MM.1S (cell line): ENCODE measurements around the gene CC2D1B.
A peak's percentile ranks its signal among the peaks of the same experiment; 100 is the strongest.

Experiments used
- DNase-seq: peaks from one replicate; pipeline ENCODE4 v3.0.0-alpha.2; 2015
- H2AFZ ChIP-seq: fragments of 300-600 bp; sonication (generic); 2 replicates; pipeline ENCODE4 v1.6.0; 2016; ENCODE audit warnings: antibody characterized with exemption, low read length
- H3F3A ChIP-seq: fragments of 300-600 bp; sonication (generic); 2 replicates; pipeline ENCODE4 v1.6.1; 2016; ENCODE audit warnings: mild to moderate bottlenecking, antibody characterized with exemption, low read length, moderate library complexity, mixed read lengths; ENCODE audit not compliant: insufficient read depth
- H3K27ac ChIP-seq: fragments of 300-600 bp; sonication (generic); 2 replicates; pipeline ENCODE4 v1.5.1; 2016; ENCODE audit warnings: mild to moderate bottlenecking, low read length
- H3K27me3 ChIP-seq: fragments of 300-600 bp; sonication (generic); replicated peaks from 2 replicates; pipeline ENCODE4 v1.6.0; 2016; ENCODE audit warnings: low read length; ENCODE audit not compliant: insufficient read depth
- H3K36me3 ChIP-seq: fragments of 300-600 bp; sonication (generic); replicated peaks from 2 replicates; pipeline ENCODE4 v1.6.1; 2016; ENCODE audit warnings: mild to moderate bottlenecking, low read length, mixed read lengths; ENCODE audit not compliant: insufficient read depth
- H3K4me1 ChIP-seq: fragments of 300-600 bp; sonication (generic); 2 replicates; pipeline ENCODE4 v1.6.1; 2016; ENCODE audit warnings: low read length, mixed read lengths
- H3K4me2 ChIP-seq: fragments of 300-600 bp; sonication (generic); 2 replicates; pipeline ENCODE4 v1.6.0; 2016; ENCODE audit warnings: low read depth, low read length
- H3K4me3 ChIP-seq: fragments of 300-600 bp; sonication (generic); 2 replicates; pipeline ENCODE4 v1.5.1; 2016; ENCODE audit warnings: low read length, mixed read lengths
- H3K79me2 ChIP-seq: fragments of 300-600 bp; sonication (generic); 2 replicates; pipeline ENCODE4 v1.6.1; 2016; ENCODE audit warnings: mixed run types, low read length, mixed read lengths
- H3K9ac ChIP-seq: fragments of 300-600 bp; sonication (generic); 2 replicates; pipeline ENCODE4 v1.6.1; 2016; ENCODE audit warnings: low read length, mixed read lengths
- H3K9me2 ChIP-seq: fragments of 300-600 bp; sonication (generic); replicated peaks from 2 replicates; pipeline ENCODE4 v1.6.1; 2016; ENCODE audit warnings: mild to moderate bottlenecking, low read length, mixed read lengths; ENCODE audit not compliant: insufficient read depth
- H3K9me3 ChIP-seq: fragments of 300-600 bp; sonication (generic); replicated peaks from 2 replicates; pipeline ENCODE4 v1.6.1; 2016; ENCODE audit warnings: mild to moderate bottlenecking, low read length, mixed read lengths; ENCODE audit not compliant: insufficient read depth
- H4K20me1 ChIP-seq: fragments of 300-600 bp; sonication (generic); 2 replicates; pipeline ENCODE4 v1.6.1; 2016; ENCODE audit warnings: mild to moderate bottlenecking, low read length, moderate library complexity, mixed read lengths; ENCODE audit not compliant: insufficient read depth
- CTCF ChIP-seq: fragments of 300-600 bp; sonication (generic); IDR thresholded peaks from 2 replicates; pipeline ENCODE4 v1.5.1; 2016; ENCODE audit warnings: antibody characterized with exemption, low read length, mixed read lengths
- EZH2 ChIP-seq: fragments of 300-600 bp; sonication (generic); optimal IDR thresholded peaks from 2 replicates; pipeline ENCODE3; 2017; ENCODE audit warnings: low read depth, mild to moderate bottlenecking, antibody characterized with exemption, low read length, mixed read lengths
- EZH2phosphoT487 ChIP-seq: fragments of 300-600 bp; sonication (generic); IDR thresholded peaks from 2 replicates; pipeline ENCODE4 v1.6.1; 2018; ENCODE audit warnings: antibody characterized with exemption, low read length

CC2D1B gene

GRCh38 chr1:52365746-52366516 is at the start of gene CC2D1B:
Gene CC2D1B (minus strand): TSS chr1:52366205. CDS start chr1:52364620, 1,585 bp downstream.
- H3K79me2 ChIP-seq, result peaks cover 41% of the 10 kb centered on the region
- no peaks in the 10 kb centered on the region for H3K9me3 ChIP-seq
- peaks cover 8% of the 10 kb centered on the region for H3K4me1 ChIP-seq
- peaks cover 10% of the 10 kb centered on the region for H3F3A ChIP-seq
- peak; percentile 99 for DNase-seq
- H3K9ac ChIP-seq, result peak within 1 kb of the TSS; percentile 94
- TF ChIP-seq EZH2phosphoT487, result no peak
- TF ChIP-seq EZH2, result no peak
- TF ChIP-seq CTCF, result no peak; the same call in 1 of the 2 replicates
- no peaks in the 10 kb centered on the region for H3K36me3 ChIP-seq
- peak within 1 kb of the TSS; percentile 79 for H3K4me2 ChIP-seq
- H3K27me3 ChIP-seq, result no peaks in the 10 kb centered on the region
- H2AFZ ChIP-seq, result peak within 1 kb of the TSS; percentile 82
- H3K27ac ChIP-seq, result peak within 1 kb of the TSS; percentile 77
- H3K4me3 ChIP-seq, result peak within 1 kb of the TSS; percentile 94
- H3K9me2 ChIP-seq, result no peaks in the 10 kb centered on the region
- H4K20me1 ChIP-seq, result no peaks in the 10 kb centered on the region

GRCh38 chr1:52414942-52415341 is 48.9 kb upstream of the CC2D1B start:
- peaks cover 20% of the 10 kb centered on the region for H3K36me3 ChIP-seq
- H2AFZ ChIP-seq, result no peak overlapping the region
- H3K27me3 ChIP-seq, result no peaks in the 10 kb centered on the region
- no peaks in the 10 kb centered on the region for H4K20me1 ChIP-seq
- H3K79me2 ChIP-seq, result no peaks in the 10 kb centered on the region
- H3K9ac ChIP-seq, result no peak overlapping the region
- no peaks in the 10 kb centered on the region for H3F3A ChIP-seq
- no peak for DNase-seq
- no peaks in the 10 kb centered on the region for H3K9me2 ChIP-seq
- no peaks in the 10 kb centered on the region for H3K4me1 ChIP-seq
- TF ChIP-seq CTCF (no peak), EZH2phosphoT487 (no peak), EZH2 (no peak)
- H3K4me3 ChIP-seq, result no peak overlapping the region
- H3K4me2 ChIP-seq, result no peak overlapping the region
- no peak overlapping the region for H3K27ac ChIP-seq
- no peaks in the 10 kb centered on the region for H3K9me3 ChIP-seq

- Histone ChIP-seq H3K27ac (no peak overlapping the region), H3K9ac (no peak overlapping the region), H3F3A (no peaks in the 10 kb centered on the region), H3K9me3 (no peaks in the 10 kb centered on the region), H3K9me2 (no peaks in the 10 kb centered on the region), H4K20me1 (no peaks in the 10 kb centered on the region), H2AFZ (no peak overlapping the region), H3K27me3 (no peaks in the 10 kb centered on the region), H3K4me1 (no peaks in the 10 kb centered on the region), H3K4me3 (no peak overlapping the region), H3K79me2 (peaks cover 10% of the 10 kb centered on the region), H3K36me3 (peaks cover 20% of the 10 kb centered on the region), H3K4me2 (no peak overlapping the region)
- TF ChIP-seq CTCF (no peak), EZH2phosphoT487 (no peak), EZH2 (no peak)
- DNase-seq, result no peak
Observed at GRCh38 chr1:52413410-52413989, 47.5 kb upstream of the CC2D1B start.
